NCI-H1436 (cell line): Measurements from ENCODE around the gene TTLL4.
A peak's percentile ranks its signal among the peaks of the same experiment; 100 is the strongest.

ENCODE experiments used
- DNase-seq: peaks from one replicate; lab custom pipeline; 2025; lab: John Stamatoyannopoulos, UW

Gene TTLL4, protein sequence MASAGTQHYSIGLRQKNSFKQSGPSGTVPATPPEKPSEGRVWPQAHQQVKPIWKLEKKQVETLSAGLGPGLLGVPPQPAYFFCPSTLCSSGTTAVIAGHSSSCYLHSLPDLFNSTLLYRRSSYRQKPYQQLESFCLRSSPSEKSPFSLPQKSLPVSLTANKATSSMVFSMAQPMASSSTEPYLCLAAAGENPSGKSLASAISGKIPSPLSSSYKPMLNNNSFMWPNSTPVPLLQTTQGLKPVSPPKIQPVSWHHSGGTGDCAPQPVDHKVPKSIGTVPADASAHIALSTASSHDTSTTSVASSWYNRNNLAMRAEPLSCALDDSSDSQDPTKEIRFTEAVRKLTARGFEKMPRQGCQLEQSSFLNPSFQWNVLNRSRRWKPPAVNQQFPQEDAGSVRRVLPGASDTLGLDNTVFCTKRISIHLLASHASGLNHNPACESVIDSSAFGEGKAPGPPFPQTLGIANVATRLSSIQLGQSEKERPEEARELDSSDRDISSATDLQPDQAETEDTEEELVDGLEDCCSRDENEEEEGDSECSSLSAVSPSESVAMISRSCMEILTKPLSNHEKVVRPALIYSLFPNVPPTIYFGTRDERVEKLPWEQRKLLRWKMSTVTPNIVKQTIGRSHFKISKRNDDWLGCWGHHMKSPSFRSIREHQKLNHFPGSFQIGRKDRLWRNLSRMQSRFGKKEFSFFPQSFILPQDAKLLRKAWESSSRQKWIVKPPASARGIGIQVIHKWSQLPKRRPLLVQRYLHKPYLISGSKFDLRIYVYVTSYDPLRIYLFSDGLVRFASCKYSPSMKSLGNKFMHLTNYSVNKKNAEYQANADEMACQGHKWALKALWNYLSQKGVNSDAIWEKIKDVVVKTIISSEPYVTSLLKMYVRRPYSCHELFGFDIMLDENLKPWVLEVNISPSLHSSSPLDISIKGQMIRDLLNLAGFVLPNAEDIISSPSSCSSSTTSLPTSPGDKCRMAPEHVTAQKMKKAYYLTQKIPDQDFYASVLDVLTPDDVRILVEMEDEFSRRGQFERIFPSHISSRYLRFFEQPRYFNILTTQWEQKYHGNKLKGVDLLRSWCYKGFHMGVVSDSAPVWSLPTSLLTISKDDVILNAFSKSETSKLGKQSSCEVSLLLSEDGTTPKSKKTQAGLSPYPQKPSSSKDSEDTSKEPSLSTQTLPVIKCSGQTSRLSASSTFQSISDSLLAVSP

DNA sequence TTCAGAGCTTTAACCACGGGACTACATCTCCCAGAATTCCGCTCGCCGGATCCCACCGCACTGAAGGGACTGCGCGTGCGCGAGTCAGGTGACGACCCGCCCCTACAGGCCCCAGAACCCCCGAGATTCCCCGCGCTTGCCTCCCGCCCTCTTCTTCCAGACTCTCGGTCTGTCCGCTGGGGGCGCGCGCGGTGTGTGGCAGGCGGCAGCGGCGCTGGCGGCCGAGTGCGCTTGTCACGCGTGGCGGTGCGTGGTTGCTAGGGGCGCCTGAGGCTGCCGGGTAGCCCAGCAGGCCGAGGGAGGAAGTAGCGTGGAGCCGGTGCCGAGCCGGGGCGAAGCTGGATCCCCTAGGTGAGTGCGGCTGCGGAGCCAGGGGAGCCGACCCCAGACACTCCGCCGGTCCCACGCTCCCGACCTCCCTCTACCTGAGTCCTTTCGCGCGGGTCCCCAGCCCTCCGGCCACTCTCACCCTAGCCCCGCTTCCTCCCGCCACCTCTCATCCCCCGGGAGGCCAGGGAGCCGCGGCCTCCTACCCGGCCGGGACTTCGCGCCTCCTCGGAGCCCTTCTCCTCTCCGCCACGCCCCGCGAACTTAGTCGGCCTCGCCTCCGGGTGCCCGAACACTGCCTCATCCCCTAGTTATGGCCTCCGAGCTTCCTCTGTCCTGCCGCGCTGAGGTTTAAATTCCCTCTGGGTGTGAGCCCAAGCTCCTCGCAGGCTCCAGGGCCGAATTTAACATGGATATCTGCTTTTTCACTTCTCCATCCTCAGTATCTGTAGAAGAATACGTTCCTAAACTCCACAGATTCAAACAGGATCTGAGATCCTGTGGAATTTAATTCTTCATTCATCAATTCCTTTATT lies at the start of gene TTLL4:
TTLL4 (plus strand) TSS at position 149 of the 863 bp plus-strand sequence. CDS start 26,842 bp downstream, outside the sequence.
- peak; percentile 95 for DNase-seq

DNA sequence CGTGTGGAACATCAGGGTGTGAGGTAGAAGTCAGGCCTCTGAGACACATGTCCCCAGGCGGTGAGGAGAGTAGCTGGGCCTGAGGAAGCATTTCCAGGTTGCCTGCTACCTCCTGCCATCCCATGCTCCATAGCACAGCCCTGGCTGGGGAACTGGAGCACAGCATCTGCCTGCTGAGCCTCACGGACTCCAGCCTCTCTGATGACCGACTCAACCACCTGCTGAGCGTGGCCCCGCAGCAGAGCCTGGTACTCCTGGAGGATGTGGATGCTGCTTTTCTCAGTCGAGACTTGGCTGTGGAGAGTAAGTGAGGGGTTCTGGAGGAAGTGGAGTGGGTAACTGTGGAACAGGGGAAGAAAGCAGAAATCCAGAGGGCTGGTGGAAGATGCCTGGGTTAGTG lies 48.3 kb upstream of the TTLL4 start:
- DNase-seq, result no peak

DNA sequence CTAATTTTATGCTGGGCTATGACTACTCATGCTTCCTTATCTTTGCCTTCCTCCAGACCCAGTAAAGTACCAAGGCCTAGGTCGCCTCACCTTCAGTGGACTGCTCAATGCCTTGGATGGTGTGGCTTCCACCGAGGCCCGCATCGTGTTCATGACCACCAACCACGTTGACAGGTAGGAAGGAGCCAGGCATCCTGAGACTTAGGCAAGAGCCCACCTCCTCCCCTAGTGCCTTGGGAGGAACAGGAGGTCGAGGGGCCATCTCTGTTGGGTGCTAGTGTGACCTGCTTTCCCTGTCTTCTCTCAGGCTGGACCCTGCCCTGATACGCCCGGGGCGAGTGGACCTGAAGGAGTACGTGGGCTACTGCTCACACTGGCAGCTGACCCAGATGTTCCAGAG lies 47.8 kb upstream of the TTLL4 start:
- no peak for DNase-seq

DNA sequence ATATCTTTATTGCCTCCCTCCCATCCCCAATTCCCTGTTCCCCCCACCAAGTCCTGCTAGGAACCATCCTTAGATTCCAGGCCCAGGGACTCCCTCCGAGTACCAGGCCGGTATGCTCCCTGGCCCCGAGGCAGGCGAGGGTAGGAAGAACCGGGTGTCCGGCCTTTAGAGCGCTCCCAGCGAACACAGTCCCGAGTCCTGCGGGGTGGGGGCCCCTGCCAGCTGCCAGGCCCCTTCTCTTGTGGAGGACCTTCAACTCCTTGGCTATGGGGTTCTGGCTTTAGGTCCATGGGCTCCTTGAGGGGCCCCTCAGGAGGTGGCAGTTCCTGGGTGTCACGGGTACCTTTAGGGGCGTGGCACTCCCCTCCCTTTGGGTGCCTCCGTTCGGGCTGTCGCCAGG lies 46.7 kb upstream of the TTLL4 start:
- DNase-seq, result no peak

DNA sequence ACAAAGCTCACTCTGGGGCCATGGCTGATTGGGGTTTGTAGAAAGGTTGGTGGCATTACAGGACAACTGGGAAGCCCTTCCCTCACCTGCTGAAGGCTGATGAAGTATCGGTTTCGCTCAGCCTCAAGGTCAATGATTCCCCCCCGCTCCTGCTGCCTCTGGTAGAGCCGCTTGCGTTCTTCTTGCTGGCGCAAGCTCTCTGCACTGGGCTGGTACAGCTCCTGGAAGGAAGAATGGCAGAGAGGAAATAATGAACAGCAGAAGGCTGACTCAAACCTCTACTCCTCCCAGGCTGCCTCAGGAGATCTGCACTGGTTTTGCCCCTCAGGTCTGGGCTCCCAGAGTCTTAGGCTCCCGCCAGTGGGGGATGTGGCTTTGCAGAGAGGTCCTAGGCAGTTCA lies 46.0 kb upstream of the TTLL4 start:
- no peak for DNase-seq

DNA sequence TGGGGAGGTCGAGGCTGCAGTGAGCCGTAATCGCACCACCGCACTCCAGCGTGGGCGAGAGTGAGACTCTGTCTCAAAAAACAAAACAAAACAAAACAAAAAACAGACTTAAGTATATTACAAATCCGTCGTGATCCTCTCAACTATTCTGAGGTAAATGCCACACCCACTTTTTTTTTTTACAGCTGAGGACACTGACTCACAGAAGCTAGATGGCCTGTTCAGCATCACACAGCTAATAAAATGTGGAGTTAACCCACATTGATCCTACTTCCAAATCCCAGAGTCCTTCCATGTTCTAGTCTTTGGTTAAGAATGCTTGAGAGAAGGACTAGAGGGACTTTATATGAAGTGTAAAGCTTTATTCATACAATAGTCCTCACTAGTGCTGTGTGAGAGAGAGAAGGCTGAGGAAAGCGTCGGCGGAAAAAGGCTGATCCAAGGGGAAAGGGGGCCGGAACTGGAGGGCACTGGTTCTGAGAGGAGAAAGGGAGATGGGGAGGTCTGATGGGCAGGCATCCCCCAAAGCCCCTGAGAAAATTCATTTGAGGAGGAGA lies 39.5 kb upstream of the TTLL4 start:
- no peak for DNase-seq

DNA sequence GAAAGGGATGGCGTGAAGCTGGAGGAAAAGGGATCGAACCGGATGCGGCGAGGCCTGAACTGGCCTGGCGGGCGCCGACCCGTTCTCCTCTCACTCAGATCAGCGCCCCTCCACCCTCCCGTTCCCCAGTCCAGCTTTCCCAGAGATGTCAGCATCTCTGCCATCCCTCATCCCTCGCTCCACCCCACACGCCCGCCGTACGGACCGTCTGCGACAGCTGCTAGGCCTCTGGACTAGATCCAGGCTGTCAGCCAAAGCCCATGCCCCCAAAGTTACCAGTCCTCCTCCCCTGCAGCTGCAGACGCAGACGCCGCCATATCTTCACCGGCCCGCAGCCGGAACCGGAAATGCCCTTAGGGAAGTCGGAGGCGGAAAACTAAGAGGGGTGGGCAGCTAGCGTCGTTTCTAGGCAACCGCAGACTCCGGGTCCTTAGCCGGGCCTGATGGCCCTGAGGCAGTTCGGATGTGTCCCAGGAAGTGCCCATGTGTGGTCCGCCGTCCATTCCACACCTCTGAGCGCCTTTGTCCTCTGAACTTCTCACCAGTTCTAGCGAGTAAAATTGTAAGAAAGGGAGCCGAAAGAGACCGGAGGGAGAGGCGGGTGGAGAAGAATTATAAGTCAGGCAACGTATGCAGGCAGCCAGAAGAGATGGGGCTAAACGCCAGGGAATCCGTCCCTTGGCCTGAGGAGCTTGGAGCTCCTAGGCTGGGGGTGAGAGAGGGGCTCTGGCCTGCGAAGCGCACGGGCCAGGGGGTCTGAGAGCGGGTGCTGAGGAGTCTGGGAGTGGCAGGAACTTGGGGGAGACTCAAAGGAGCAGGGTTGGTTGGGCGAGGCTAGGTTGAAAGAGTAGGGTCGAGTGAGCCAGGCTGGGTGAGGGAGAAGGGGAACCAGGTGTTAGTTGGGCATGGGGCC lies 38.7 kb upstream of the TTLL4 start, which contains the start of the genes RNF25 and STK36:
RNF25 (minus strand) TSS at position 349 of the 913 bp plus-strand sequence; CDS start at position 317, 32 bp downstream.
STK36 (plus strand) TSS at position 433 of the 913 bp plus-strand sequence. CDS start 744 bp downstream, outside the sequence.
- peak; percentile 70 for DNase-seq

DNA sequence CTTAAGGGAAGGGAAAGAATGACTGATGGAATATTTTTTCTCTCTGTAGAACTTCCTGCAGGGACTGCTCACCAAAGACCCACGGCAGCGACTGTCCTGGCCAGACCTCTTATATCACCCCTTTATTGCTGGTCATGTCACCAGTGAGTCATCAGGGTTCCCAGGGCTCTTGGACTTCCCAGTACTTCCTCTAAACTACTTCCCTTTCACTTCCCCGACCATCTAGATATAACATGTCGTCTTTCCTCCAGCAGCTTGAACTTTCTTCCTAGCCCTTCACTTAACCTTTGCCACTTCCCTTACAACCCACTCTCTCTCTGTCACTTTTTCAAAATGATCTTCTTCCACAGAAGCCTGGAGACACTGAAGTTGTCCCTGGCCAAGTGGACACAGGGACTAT lies 31.5 kb upstream of the TTLL4 start:
- no peak for DNase-seq

DNA sequence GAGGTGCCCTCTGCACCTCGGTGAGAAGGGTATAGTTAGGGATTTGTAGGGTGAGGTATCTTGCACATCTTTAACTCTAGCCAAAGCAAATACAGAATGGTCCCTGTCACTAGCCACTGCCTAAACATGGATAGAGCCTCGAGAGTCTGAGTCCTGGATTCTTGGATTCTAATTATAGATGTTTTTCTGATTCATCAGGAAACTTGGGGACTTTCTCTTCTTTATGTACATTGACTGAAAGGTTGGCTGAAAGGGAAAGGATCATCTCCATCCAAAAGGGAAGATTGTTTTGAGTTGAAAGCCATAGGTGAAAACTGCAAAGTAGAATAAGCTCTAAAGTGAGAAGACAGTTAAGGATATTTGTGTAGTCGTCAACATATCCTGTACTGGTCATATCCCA lies 30.6 kb upstream of the TTLL4 start:
- DNase-seq, result no peak

DNA sequence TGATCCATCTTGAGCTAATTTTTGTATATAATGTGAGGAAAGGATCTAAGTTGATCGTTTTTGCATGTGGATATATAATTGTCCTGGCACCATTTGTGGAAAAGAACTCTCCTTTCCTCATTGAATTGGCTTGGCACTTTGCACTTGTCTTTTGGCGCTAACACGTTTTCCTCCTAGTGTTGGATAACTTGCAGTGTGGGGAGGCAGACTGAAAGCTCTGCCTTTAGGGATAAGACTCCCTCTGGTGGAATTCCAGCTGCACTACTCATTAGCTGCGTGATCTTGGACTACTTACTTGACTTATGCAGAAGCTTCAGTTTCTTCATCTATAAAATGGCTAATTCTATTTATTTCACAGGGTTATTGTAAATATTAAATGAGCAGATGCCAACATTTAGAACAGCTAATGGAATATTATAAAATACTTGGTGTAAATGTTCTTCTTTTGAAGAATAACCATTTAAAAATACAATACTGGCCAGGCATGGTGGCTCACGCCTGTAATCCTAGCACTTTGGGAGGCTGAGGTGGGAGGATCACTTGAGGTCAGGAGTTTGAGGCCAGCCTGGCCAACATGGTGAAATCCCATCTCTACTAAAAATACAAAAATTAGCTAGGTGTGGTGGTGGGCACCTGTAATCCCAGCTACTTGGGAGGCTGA lies 23.1 kb upstream of the TTLL4 start:
- peak; percentile 18 for DNase-seq

DNA sequence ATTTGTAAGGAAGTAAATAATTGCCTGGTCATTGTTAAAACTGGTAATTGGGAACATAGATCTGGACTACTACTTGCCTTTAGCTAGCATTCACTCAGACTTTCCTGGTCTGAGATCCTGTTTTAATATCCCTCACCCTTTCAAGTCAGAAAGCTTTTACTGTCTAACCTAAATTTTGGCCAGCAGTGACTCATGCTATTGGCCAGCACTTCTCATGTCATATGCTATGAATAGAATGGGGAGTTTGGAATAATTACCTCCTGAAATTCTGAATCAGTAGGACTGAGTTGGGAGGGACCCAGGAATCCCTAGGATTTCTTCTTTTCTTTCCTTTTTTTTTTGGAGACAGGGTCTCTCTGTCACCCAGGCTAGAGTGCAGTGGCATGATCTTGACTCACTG lies 19.4 kb upstream of the TTLL4 start:
- DNase-seq, result no peak

DNA sequence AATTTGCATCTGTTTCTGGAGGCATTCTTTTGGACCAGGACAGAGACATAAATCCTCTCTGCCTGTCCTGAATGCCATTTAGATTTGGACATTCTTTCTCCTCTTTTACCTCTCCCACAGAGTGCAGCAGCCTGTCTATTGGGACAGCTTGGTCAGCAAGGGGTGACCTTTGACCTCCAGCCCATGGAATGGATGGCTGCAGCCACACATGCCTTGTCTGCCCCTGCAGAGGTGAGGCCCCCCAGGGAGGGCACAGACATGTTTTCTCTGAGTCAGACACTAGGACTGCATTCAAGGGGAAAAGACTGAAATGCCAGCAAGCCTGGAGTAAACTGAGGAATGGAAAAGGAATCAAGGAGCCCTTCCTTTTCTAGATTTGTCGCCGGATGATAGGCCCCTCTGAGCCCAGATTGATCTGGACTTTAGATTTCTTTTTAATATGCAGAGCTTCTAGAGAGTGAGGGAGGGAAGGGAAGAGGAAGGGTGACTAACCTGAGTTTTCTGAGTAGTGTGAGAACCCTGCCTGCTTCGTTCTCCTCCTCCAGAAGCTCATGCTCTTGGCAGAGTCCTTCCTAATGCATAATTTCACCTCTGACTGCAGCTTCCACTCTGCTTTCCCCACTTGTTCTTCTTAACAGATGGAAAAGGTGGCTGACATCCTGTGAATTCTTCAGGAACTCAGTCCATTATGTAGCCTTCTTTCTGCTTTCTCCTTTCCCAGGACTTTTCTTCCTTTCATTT lies 16.1 kb upstream of the TTLL4 start:
- DNase-seq, result no peak

DNA sequence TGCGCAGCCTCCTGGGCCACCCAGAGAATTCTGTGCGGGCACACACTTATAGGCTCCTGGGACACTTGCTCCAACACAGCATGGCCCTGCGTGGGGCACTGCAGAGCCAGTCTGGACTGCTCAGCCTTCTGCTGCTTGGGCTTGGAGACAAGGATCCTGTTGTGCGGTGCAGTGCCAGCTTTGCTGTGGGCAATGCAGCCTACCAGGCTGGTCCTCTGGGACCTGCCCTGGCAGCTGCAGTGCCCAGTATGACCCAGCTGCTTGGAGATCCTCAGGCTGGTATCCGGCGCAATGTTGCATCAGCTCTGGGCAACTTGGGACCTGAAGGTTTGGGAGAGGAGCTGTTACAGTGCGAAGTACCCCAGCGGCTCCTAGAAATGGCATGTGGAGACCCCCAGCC lies 11.8 kb upstream of the TTLL4 start:
- no peak for DNase-seq

DNA sequence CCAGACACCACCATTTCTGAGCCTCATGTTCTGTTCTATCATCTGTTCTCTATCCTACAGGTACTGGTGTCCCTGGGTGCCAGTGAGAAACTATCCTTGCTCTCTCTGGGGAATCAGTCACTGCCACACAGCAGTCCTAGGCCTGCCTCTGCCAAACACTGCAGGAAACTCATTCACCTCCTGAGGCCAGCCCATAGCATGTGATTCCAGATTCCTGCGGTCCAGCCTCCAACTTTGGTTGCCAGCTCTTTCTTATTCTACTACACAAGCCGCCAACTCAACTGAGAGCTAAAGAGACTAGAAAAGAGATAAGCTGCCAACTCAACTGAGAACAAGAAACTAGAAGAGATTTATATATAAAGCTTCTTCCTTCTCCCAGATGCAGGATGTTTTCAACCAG lies 8.8 kb upstream of the TTLL4 start:
- DNase-seq, result no peak

DNA sequence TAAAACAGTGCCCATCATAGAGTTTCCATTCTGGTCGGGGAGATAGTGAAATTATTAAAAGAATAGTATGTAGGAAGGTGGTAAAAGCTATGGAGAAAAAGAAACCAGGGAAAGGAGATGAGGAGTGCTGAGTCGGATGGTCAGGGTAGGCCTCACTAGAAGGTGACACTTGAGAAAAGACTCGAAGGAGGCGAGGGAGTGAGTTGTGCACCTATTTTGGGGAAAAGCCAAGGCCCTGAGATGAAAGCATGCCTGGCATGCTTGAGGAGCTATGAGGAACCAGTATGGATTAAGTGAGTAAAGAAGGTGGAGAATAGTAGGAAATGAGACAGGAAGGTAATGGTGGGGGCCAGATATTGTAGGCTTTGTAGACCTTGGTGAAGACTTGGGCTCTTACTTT lies 7.3 kb upstream of the TTLL4 start:
- DNase-seq, result no peak

DNA sequence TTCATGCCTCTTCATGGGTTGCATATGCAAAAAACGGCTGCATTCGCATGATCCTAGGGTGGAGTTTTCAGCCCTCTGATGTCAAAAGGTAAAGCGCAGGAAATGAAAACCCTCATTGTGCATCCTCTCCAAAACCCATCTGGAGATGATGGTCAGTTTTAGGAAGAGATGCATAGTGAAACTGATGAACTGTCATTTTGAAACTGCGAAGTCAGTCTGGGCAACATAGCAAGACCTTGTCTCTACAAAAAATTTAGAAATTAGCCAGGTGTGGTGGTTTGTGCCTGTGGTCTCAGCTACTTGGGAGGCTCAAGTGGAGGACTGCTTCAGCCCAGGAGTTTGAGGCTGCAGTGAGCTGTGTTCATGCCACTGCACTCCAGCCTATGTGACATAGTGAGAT lies 2.5 kb upstream of the TTLL4 start:
- no peak for DNase-seq

DNA sequence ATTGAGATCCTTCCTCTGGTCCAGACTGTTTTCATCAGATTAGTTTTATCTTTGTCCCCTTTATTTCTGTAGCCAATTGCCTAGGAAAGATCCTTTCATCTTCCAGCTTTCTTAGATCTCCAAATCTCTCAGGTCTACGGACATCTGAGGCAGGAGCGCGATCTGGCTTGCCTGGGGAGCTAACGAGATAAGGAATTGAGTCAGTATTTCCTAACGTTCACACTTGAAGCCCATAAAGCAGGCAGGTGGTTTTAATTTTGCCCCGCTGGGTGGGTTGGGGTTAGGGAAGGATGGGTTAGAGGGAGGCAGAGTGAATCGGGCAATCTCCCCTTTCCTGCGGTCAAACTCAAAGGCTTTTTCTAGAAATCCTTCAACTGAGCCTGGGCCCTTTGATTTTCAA lies 727 bp upstream of the TTLL4 start:
- DNase-seq, result no peak

DNA sequence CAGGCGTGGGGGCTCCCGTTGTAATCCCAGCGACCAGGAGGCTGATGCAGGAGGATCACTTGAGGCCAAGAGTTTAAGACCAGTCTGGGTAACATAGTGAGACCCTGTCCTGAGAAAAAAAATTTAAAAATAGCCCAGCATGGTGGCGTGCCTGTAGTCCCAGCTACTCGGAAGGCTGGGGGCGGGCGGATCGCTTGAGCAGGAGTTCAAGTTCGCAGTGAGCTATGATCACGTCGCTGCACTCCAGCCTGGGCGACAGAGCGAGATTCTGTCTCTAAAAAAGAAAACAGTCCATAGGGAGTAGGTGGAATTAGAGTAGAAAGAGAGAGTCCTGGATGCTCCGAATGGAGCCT lies 325 bp upstream of the TTLL4 start:
- no peak for DNase-seq

DNA sequence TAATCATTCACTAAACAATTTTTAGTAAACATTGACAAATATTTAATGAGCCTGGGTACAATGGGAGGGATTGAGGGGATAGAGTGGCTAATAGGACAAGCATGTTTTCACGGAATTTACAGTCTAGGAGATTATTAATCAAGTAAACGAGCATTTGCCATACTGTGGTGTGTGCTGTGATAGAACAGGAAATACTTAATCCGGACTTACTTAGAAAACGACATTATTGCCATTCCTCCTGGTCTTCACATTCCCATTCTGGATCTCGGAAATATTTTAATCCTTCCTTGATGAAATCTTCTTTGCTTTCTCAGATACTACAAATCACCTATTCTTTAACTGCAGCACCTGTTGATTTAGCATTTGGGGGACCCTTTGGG lies 905 bp downstream of the TTLL4 start:
- DNase-seq, result no peak
